Body of pancreas (tissue), 4 donors: ENCODE results near the gene SH2D2A.

ENCODE experiments used
- POLR2A ChIP-seq, 3 donors: fragments of 450-650 bp; IDR thresholded peaks; one replicate each; pipeline ENCODE4 v1.6.1; 2016; ENCODE audit warnings: antibody characterized with exemption in 3 of 3, mild to moderate bottlenecking in 2 of 3
- TF ChIP-seq, protein P1 (sequence below), 7 experiments: fragments of 450-650 bp in 4 of 7; fragments of 200-600 bp in 3 of 7; sonication (generic) in 3 of 7; IDR thresholded peaks; one replicate each; pipeline ENCODE4 v1.5.1; 2016 to 2019; ENCODE audit warnings: antibody characterized with exemption in 7 of 7

DNA sequence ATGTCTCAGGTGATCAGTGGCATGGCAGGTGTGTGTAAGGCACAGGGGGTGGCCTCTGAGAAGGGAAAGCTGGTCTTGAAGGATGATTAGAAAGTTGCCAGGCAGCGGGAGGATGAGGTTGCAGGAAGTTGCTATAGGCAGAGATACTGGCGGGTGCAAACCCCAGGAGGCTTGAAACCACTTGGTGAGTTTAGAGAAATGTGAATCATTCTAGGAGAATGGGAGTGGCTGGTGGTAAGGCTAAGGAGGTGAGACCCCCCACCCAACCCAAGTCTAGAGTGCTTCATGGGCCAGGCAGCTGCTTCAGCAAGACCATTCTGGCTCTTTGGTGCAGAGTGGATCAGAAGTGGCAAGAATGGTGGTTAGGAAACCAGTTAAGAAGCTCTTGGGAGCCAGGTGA, 9.0 kb downstream of the SH2D2A start:
- TF ChIP-seq, protein P1, sequence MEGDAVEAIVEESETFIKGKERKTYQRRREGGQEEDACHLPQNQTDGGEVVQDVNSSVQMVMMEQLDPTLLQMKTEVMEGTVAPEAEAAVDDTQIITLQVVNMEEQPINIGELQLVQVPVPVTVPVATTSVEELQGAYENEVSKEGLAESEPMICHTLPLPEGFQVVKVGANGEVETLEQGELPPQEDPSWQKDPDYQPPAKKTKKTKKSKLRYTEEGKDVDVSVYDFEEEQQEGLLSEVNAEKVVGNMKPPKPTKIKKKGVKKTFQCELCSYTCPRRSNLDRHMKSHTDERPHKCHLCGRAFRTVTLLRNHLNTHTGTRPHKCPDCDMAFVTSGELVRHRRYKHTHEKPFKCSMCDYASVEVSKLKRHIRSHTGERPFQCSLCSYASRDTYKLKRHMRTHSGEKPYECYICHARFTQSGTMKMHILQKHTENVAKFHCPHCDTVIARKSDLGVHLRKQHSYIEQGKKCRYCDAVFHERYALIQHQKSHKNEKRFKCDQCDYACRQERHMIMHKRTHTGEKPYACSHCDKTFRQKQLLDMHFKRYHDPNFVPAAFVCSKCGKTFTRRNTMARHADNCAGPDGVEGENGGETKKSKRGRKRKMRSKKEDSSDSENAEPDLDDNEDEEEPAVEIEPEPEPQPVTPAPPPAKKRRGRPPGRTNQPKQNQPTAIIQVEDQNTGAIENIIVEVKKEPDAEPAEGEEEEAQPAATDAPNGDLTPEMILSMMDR (IDR thresholded peaks at IDR 0.05) = no peak
- TF ChIP-seq POLR2A (IDR thresholded peaks at IDR 0.05) = no peak
